Transverse colon (tissue), 3 donors: ENCODE measurements around the gene LIN7C.

Experiments used
- POLR2A ChIP-seq: fragments of 450-650 bp; IDR thresholded peaks from one replicate; pipeline ENCODE4 v1.6.1; 2016; ENCODE audit warnings: antibody characterized with exemption, mild to moderate bottlenecking, moderate library complexity
- POLR2AphosphoS5 ChIP-seq, 3 donors: sonication (generic); formaldehyde crosslinking; IDR thresholded peaks; one replicate each; pipeline ENCODE4 v1.6.1; 2016; ENCODE audit warnings: antibody characterized with exemption in 3 of 3

- no peak for TF ChIP-seq POLR2AphosphoS5 (IDR thresholded peaks at IDR 0.05)
- TF ChIP-seq POLR2A: no peak
Observed at GRCh38 chr11:27482793-27483192, 23.8 kb downstream of the LIN7C start.
